B cell (primary cell): ENCODE results near the gene TM9SF4. TPM values are rescaled to one million over a fixed set of nuclear protein-coding genes. Genes with fewer than 3 reads are reported as not detected.

ENCODE experiments used
- ATAC-seq: fragments of 200-7000 bp; cut with Tn5 transposase; one replicate; pipeline ENCODE4 v1.10.0; 2021; ENCODE audit warnings: low read depth, mild to moderate bottlenecking, moderate number of reproducible peaks, moderate library complexity
- CTCF ChIA-PET: fragments of 350-600 bp; sonication (Branson Sonifier 250); formaldehyde crosslinking; loops from one replicate; lab custom pipeline; 2021; ENCODE audit warnings: antibody characterized with exemption, inconsistent platforms; lab: Charles Lee
- POLR2A ChIA-PET: fragments of 350-600 bp; sonication (Branson Sonifier 250); formaldehyde crosslinking; loops from one replicate; lab custom pipeline; 2021; ENCODE audit warnings: antibody characterized with exemption; lab: Charles Lee
- DNase-seq: peaks from one replicate; pipeline ENCODE4 v3.0.0; 2013
- H2AFZ ChIP-seq: 2 replicates; pipeline ENCODE4 v1.6.1; 2012; ENCODE audit warnings: mild to moderate bottlenecking, low read depth, low read length; ENCODE audit not compliant: insufficient read depth, poor library complexity, severe bottlenecking
- H3K27ac ChIP-seq, 2 donors: 1 replicate in 1 of 2; 2 replicates in 1 of 2; pipeline ENCODE4 v1.5.1; 2012 to 2013; ENCODE audit warnings: low read length in 2 of 2, mild to moderate bottlenecking in 2 of 2, moderate library complexity in 1 of 2
- H3K27me3 ChIP-seq, 4 experiments: fragments of 200-600 bp in 1 of 4; sonication (generic) in 1 of 4; replicated peaks in 1 of 4; 1 replicate in 2 of 4; 2 replicates in 2 of 4; pipeline versions ENCODE4 v1.6.1 to v1.7.0; 2013 to 2016; ENCODE audit warnings: low read length in 3 of 4, mild to moderate bottlenecking in 2 of 4, mixed read lengths in 1 of 4, moderate library complexity in 1 of 4; ENCODE audit not compliant: insufficient read depth in 4 of 4, control insufficient read depth in 3 of 4; ENCODE audit errors: control extremely low read depth in 1 of 4
- H3K36me3 ChIP-seq, 2 experiments: replicated peaks in 1 of 2; 1 replicate in 1 of 2; 2 replicates in 1 of 2; pipeline versions ENCODE4 v1.6.1 to v1.7.1; 2013; ENCODE audit warnings: low read length in 1 of 2; ENCODE audit not compliant: insufficient read depth in 2 of 2, control insufficient read depth in 1 of 2; ENCODE audit errors: control extremely low read depth in 1 of 2, extremely low read depth in 1 of 2
- H3K4me1 ChIP-seq, 2 donors: fragments of 200-600 bp in 1 of 2; sonication (generic) in 1 of 2; 1 replicate in 1 of 2; 2 replicates in 1 of 2; pipeline versions ENCODE4 v1.5.1 to v1.6.1; 2013 to 2017; ENCODE audit warnings: low read length in 2 of 2; ENCODE audit not compliant: control insufficient read depth in 2 of 2, insufficient read depth in 2 of 2
- H3K4me2 ChIP-seq: replicated peaks from 2 replicates; pipeline ENCODE3; 2012; ENCODE audit warnings: mild to moderate bottlenecking, low read depth, low read length; ENCODE audit not compliant: poor library complexity, severe bottlenecking
- H3K4me3 ChIP-seq, 5 experiments: fragments of 200-600 bp in 1 of 5; sonication (generic) in 1 of 5; 1 replicate in 3 of 5; 2 replicates in 2 of 5; pipeline versions ENCODE4 v1.5.1 to v1.7.0; 2011 to 2016; ENCODE audit warnings: low read length in 4 of 5, mild to moderate bottlenecking in 4 of 5, low read depth in 2 of 5, control low read depth in 1 of 5, moderate library complexity in 1 of 5; ENCODE audit not compliant: insufficient read depth in 1 of 5; ENCODE audit errors: control extremely low read depth in 1 of 5, extremely low read depth in 1 of 5
- H3K79me2 ChIP-seq: fragments of 200-600 bp; sonication (generic); one replicate; pipeline ENCODE4 v1.6.0; 2016; ENCODE audit warnings: low read length; ENCODE audit not compliant: control insufficient read depth, insufficient read depth
- H3K9ac ChIP-seq: fragments of 200-600 bp; sonication (generic); 2 replicates; pipeline ENCODE4 v1.6.1; 2017; ENCODE audit warnings: mild to moderate bottlenecking, low read length, moderate library complexity
- H3K9me3 ChIP-seq, 3 donors: one replicate each; pipeline versions ENCODE4 v1.6.1 to v1.7.1; 2013; ENCODE audit warnings: low read length in 2 of 3; ENCODE audit not compliant: control insufficient read depth in 2 of 3, insufficient read depth in 1 of 3; ENCODE audit errors: control extremely low read depth in 1 of 3
- H4K20me1 ChIP-seq: 2 replicates; pipeline ENCODE4 v1.6.0; 2012; ENCODE audit warnings: mild to moderate bottlenecking, low read length; ENCODE audit not compliant: insufficient read depth, control insufficient read depth, poor library complexity, severe bottlenecking
- H3K27ac Mint-ChIP-seq: one replicate; pipeline ENCODE4 v1.8.0; 2021; ENCODE audit warnings: mixed read lengths
- H3K27me3 Mint-ChIP-seq: one replicate; pipeline ENCODE4 v1.8.0; 2021; ENCODE audit warnings: mixed read lengths
- H3K4me1 Mint-ChIP-seq: one replicate; pipeline ENCODE4 v1.8.0; 2021; ENCODE audit warnings: mixed read lengths
- H3K4me3 Mint-ChIP-seq: one replicate; pipeline ENCODE4 v1.8.0; 2021; ENCODE audit warnings: mixed read lengths
- H3K9me3 Mint-ChIP-seq: one replicate; pipeline ENCODE4 v1.8.0; 2022; ENCODE audit warnings: mixed read lengths; ENCODE audit not compliant: insufficient read depth
- CTCF ChIP-seq: fragments of 200-600 bp; IDR thresholded peaks from one replicate; pipeline ENCODE4 v1.8.0; 2022; ENCODE audit warnings: antibody characterized with exemption, mild to moderate bottlenecking
- EZH2 ChIP-seq: IDR thresholded peaks from 2 replicates; pipeline ENCODE4 v1.6.1; 2012; ENCODE audit warnings: borderline replicate concordance, low read depth, mild to moderate bottlenecking, moderate library complexity, low read length; ENCODE audit not compliant: insufficient read depth, poor library complexity, severe bottlenecking
- WGBS: methylation state at CpG from one replicate; pipeline ENCODE4 v1.1.5; 2013; ENCODE audit warnings: missing lambda C conversion rate; ENCODE audit not compliant: insufficient coverage; 5-methylcytosine and 5-hydroxymethylcytosine counted together
- intact Hi-C: fragments of 100-400 bp; cut with micrococcal nuclease; formaldehyde crosslinking; loops from one replicate; pipeline ENCODE4 v1.10.0; 2022
- polyA plus RNA-seq: library from polyadenylated mRNA; depleted of rRNA; stranded (reverse); fragments of >200 nt; gene quantifications from 2 replicates; pipeline ENCODE4 v1.2.3, GENCODE V29; 2012
- total RNA-seq, 2 donors: library from RNA; stranded (reverse); fragments of 120-200 nt in 1 of 2; gene quantifications; 1 replicate in 1 of 2; 2 replicates in 1 of 2; pipeline versions ENCODE4 v1.2.3 to v1.2.4, GENCODE V29; 2013 to 2022

The TM9SF4 gene
- total and polyA plus RNA-seq, 2 donors (not counting 1 experiment from before 2014, with no cell fraction given) = 23.5 to 53.8 TPM

GRCh38 chr20:32215147-32215546, 105.6 kb downstream of the TM9SF4 start:
- H3K9me3 Mint-ChIP-seq = no peaks in the 10 kb centered on the region
- Histone ChIP-seq H2AFZ (no peak overlapping the region), H3K4me3 (no peak overlapping the region), H3K27ac (no peak overlapping the region), H3K9me3 (no peaks in the 10 kb centered on the region), H4K20me1 (no peaks in the 10 kb centered on the region), H3K4me1 (no peaks in the 10 kb centered on the region), H3K36me3 (peaks cover 0 to 57% of the 10 kb centered on the region in 2 experiments), H3K27me3 (no peaks in the 10 kb centered on the region), H3K9ac (no peak overlapping the region), H3K4me2 (no peak overlapping the region), H3K79me2 (no peaks in the 10 kb centered on the region)
- WGBS = 95% methylated on average over 5 of the region's 8 CpGs
- no peak overlapping the region for H3K27ac Mint-ChIP-seq
- intact Hi-C loops = no loop called here
- no peaks in the 10 kb centered on the region for H3K27me3 Mint-ChIP-seq
- ChIA-PET POLR2A (no interaction called here), CTCF (interaction anchor here (1.2 kb wide), 1 partner anchor 117 kb away, joined by 3 read pairs; no protein-coding TSS in a partner anchor)
- H3K4me1 Mint-ChIP-seq = peaks cover 7% of the 10 kb centered on the region
- no peak for ATAC-seq
- no peak overlapping the region for H3K4me3 Mint-ChIP-seq
- TF ChIP-seq EZH2 = no peak
- no peak for TF ChIP-seq CTCF
- DNase-seq = no peak

- no peak for ATAC-seq
- Histone ChIP-seq H3K4me1 (no peaks in the 10 kb centered on the region), H3K4me2 (no peak overlapping the region), H3K9me3 (no peaks in the 10 kb centered on the region), H2AFZ (no peak overlapping the region), H3K27ac (no peak overlapping the region), H3K4me3 (no peak overlapping the region), H3K79me2 (no peaks in the 10 kb centered on the region), H3K27me3 (no peaks in the 10 kb centered on the region), H3K36me3 (peaks cover 0 to 59% of the 10 kb centered on the region in 2 experiments), H4K20me1 (no peaks in the 10 kb centered on the region), H3K9ac (no peak overlapping the region)
- ChIA-PET CTCF (interaction anchor here (0.8 to 1.2 kb wide), 2 partner anchors 17 to 116 kb away, joined by 3 to 4 read pairs; no protein-coding TSS in a partner anchor), POLR2A (no interaction called here)
- Mint-ChIP-seq H3K27me3 (no peaks in the 10 kb centered on the region), H3K4me3 (no peak overlapping the region), H3K27ac (no peak overlapping the region), H3K9me3 (no peaks in the 10 kb centered on the region), H3K4me1 (peaks cover 4% of the 10 kb centered on the region)
- TF ChIP-seq CTCF (no peak), EZH2 (no peak)
- intact Hi-C loops = no loop called here
- no peak for DNase-seq
- WGBS = no CpG with 5 or more reads among the region's 3 CpGs
Observed at GRCh38 chr20:32215729-32216128, 106.2 kb downstream of the TM9SF4 start.
